ENCODE results near the gene ZNF784.

Gene ZNF784

GRCh38 chr19:55643003-55643886 lies 18.9 kb upstream of the ZNF784 start, which contains the start of gene ZNF581:
Gene ZNF581 (plus strand): TSS chr19:55643649. CDS start chr19:55644572, 923 bp downstream.
- CTCF ChIA-PET: interaction anchor here (1.6 kb wide), 1 partner anchor 11 kb away, joined by 7 read pairs; no protein-coding TSS in a partner anchor
- POLR2A ChIA-PET: interaction anchor here (0.7 to 1.9 kb wide), 3 partner anchors 11 to 45 kb away, joined by 3 to 13 read pairs (median 4); partner anchors contain the start of genes U2AF2 and ZNF784
- TF ChIP-seq CTBP1 (IDR thresholded peaks at IDR 0.05; ENCODE audit: borderline replicate concordance) (peak; percentile 64; the same call in 1 of the 2 replicates), FOXM1 (IDR thresholded peaks at IDR 0.05; ENCODE audit: borderline replicate concordance) (peak; percentile 63; the same call in 1 of the 2 replicates), NFRKB (IDR thresholded peaks at IDR 0.05) (no peak), ARNT (IDR thresholded peaks at IDR 0.05) (peak; percentile 90)
- peak; percentile 61 for DNase-seq (ENCODE audit: extremely low spot score)

- TF ChIP-seq FOXM1 (IDR thresholded peaks at IDR 0.05; ENCODE audit: borderline replicate concordance): no peak
- no peak for TF ChIP-seq PKNOX1 (IDR thresholded peaks at IDR 0.05)
- TF ChIP-seq TARDBP (IDR thresholded peaks at IDR 0.05): no peak
- TF ChIP-seq ARNT (IDR thresholded peaks at IDR 0.05): no peak
- TF ChIP-seq L3MBTL2 (conservative IDR thresholded peaks at IDR 0.05): no peak
- no peak for TF ChIP-seq FOXA1 (IDR thresholded peaks at IDR 0.05)
- TF ChIP-seq HDGF (IDR thresholded peaks at IDR 0.05; ENCODE audit: borderline replicate concordance): no peak
- no peak for TF ChIP-seq BHLHE40 (IDR thresholded peaks at IDR 0.05; ENCODE audit: borderline replicate concordance)
- TF ChIP-seq LEF1 (IDR thresholded peaks at IDR 0.05; ENCODE audit: borderline replicate concordance): no peak
- no peak for TF ChIP-seq SP1 (IDR thresholded peaks at IDR 0.05)
- TF ChIP-seq CTBP1 (IDR thresholded peaks at IDR 0.05; ENCODE audit: borderline replicate concordance): no peak
- TF ChIP-seq ELF4 (IDR thresholded peaks at IDR 0.05): no peak
- TF ChIP-seq ZNF384 (IDR thresholded peaks at IDR 0.05): no peak
- no peak for TF ChIP-seq FOXK2 (IDR thresholded peaks at IDR 0.05)
- TF ChIP-seq SUZ12 (IDR thresholded peaks at IDR 0.05): no peak
- TF ChIP-seq NFRKB (IDR thresholded peaks at IDR 0.05): no peak
- CTCF ChIA-PET: interaction anchor here (1.6 kb wide), 1 partner anchor 12 kb away, joined by 7 read pairs; no protein-coding TSS in a partner anchor
- POLR2A ChIA-PET: interaction anchor here (0.7 to 1.9 kb wide), 4 partner anchors 12 to 44 kb away, joined by 3 to 13 read pairs (median 4); partner anchors contain the start of genes FIZ1, U2AF2 and ZNF784
- DNase-seq (ENCODE audit: extremely low spot score): no peak
Observed at GRCh38 chr19:55642153-55643002, 18.0 kb upstream of the ZNF784 start.

GRCh38 chr19:55641426-55642152 lies 17.2 kb upstream of the ZNF784 start:
- POLR2A ChIA-PET: interaction anchor here (1.0 to 1.9 kb wide), 4 partner anchors 13 to 43 kb away, joined by 3 to 13 read pairs (median 4); partner anchors contain the start of genes FIZ1, U2AF2 and ZNF784
- CTCF ChIA-PET: interaction anchor here (1.6 kb wide), 1 partner anchor 13 kb away, joined by 7 read pairs; no protein-coding TSS in a partner anchor
- DNase-seq (ENCODE audit: extremely low spot score): no peak
- TF ChIP-seq L3MBTL2 (conservative IDR thresholded peaks at IDR 0.05) (0 out of 2 replicates have a peak, but pooled peaks have one; percentile 17), ELF4 (IDR thresholded peaks at IDR 0.05) (no peak), FOXM1 (IDR thresholded peaks at IDR 0.05; ENCODE audit: borderline replicate concordance) (no peak)

DNA sequence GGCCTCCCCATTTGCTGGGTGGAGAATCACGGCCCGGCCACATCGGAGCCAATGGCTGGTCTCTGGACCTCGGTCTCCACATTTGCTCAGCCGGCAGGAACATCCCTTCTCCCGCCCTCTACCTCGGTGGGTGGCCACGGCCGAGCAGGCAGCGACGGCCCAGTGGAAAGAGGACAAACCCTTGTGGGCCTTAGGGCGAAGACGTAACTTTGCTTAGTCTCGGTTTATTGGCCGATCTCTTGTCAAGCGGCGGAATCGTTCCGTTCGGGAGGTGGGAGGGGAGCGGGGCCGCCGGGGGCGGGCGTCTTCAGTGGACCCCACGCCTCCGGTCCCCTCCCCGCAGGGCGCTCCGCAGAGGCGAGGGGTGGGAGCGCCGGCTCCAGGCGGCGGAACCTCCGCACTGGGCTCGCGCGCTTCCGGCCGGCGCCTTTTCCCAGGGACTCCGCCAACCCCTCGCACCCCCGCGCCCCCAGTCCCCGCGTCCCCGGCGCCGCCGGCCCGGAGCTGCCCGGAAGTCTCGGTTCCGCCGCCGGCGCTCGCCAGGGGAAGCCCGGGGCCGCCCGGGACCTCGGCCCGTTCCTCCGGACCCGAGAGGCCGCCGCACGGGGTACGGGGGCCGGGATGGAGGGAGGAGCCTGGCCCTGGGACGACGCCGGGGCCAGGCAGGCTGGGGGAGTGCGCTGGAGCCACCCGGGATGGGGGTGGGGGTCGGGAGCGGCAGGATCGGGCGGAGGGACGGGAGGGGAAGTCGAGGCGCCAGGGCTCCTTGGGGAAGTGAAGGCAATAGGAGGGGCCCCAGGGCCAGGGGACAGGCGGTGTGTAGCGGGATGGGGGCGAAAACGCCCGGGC lies 16.4 kb upstream of the ZNF784 start, which contains the start of gene ZNF580:
ZNF580 (plus strand) TSS at position 426 of the 849 bp plus-strand sequence. CDS start 1,507 bp downstream, outside the sequence.
- DNase-seq (ENCODE audit: extremely low spot score): peak; percentile 66
- no peak for TF ChIP-seq FOXK2 (IDR thresholded peaks at IDR 0.05)
- TF ChIP-seq FOXM1 (IDR thresholded peaks at IDR 0.05; ENCODE audit: borderline replicate concordance): peak; percentile 11; the same call in 1 of the 2 replicates
- ChIA-PET POLR2A (interaction anchor here (1.5 to 1.8 kb wide), 3 partner anchors 14 to 37 kb away, joined by 3 read pairs; partner anchors contain the start of gene U2AF2), CTCF (interaction anchor here (0.7 to 1.3 kb wide), 2 partner anchors 12 to 41 kb away, joined by 4 to 5 read pairs; partner anchors contain the start of gene ZNF524)

GRCh38 chr19:55640043-55640576 lies 15.7 kb upstream of the ZNF784 start:
- CTCF ChIA-PET: interaction anchor here (0.7 to 1.3 kb wide), 3 partner anchors 13 to 40 kb away, joined by 3 to 5 read pairs (median 4); partner anchors contain the start of gene ZNF524
- POLR2A ChIA-PET: interaction anchor here (1.5 to 1.8 kb wide), 3 partner anchors 15 to 36 kb away, joined by 3 read pairs; partner anchors contain the start of gene U2AF2
- DNase-seq (ENCODE audit: extremely low spot score): peak; percentile 70
- TF ChIP-seq HDGF (IDR thresholded peaks at IDR 0.05; ENCODE audit: borderline replicate concordance): no peak
- peak; percentile 100 for TF ChIP-seq L3MBTL2 (conservative IDR thresholded peaks at IDR 0.05)

Measured in HEK293T (cell line).